NOMO-1 treated with dmso at 0.1 percent for 144 hours (cell line): ENCODE results near the gene CCNJ.

Experiments used
- DNase-seq: peaks from one replicate; lab custom pipeline; 2025; ENCODE audit not compliant: unreplicated experiment; lab: John Stamatoyannopoulos, UW

Gene CCNJ

GRCh38 chr10:96053985-96054384 lies 10.6 kb downstream of the CCNJ start:
- DNase-seq, result no peak

GRCh38 chr10:96056787-96057186 lies 13.4 kb downstream of the CCNJ start:
- no peak for DNase-seq

GRCh38 chr10:96061232-96061631 lies 17.8 kb downstream of the CCNJ start:
- DNase-seq, result no peak

GRCh38 chr10:96072674-96073073 lies 29.3 kb downstream of the CCNJ start:
- DNase-seq, result no peak

DNA sequence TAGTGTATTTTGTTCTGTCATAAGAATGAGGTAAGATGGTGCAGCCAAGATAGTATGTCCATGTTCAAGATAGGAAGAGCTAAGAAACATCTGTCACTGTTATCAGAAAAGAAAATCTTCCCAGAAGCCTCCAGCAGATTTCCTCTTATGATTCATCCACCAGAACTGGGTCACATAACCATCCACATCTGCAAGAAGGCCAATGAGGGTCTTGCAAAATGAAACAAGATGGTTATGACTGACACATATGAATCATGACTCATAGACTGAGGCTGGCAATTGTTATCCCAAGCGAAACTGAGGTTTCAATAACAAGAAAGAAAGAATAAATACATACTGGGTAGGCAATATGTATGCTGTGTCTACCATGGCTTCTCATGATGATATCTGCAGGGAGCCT lies 30.3 kb downstream of the CCNJ start:
- no peak for DNase-seq

- DNase-seq, result no peak
Observed at GRCh38 chr10:96074776-96075175, 31.4 kb downstream of the CCNJ start.

DNA sequence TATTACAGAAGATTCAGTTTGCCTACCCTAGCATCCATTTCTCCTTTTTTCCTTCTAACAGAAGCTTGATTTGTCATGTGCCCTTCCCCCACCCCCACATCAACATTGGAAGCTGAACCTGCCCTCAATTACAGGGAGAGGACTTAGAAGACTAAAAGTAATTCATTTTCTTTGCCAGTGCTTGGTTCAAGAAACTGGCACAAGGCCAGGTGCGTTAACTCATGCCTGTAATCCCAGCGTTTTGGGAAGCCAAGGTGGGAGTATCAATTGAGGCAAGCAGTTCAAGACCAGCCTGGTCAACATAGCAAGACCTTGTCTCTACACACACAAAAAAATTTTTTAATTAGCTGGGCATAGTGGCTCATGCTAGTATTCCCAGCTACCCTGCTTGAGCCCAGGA lies 32.6 kb downstream of the CCNJ start:
- DNase-seq, result no peak

- no peak for DNase-seq
Observed at GRCh38 chr10:96077156-96077555, 33.8 kb downstream of the CCNJ start.

DNA sequence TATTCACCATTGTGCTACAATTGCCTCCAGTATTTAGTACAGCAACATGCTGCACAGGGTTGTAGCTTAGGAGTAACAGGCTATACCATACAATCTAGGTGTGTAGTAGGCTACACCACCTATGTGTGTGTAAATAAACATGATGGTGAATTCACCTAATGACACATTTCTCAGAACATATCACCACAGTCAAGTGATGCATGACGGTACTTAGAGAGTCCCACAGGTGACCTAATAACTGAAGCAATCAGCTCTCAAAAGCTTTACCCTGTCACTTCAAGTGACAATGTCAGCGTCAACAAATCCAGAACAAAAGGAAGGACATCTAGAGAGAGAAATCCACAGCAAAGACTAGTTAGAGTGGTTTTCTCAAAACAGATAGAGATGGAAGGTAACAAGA lies 38.8 kb downstream of the CCNJ start:
- no peak for DNase-seq

DNA sequence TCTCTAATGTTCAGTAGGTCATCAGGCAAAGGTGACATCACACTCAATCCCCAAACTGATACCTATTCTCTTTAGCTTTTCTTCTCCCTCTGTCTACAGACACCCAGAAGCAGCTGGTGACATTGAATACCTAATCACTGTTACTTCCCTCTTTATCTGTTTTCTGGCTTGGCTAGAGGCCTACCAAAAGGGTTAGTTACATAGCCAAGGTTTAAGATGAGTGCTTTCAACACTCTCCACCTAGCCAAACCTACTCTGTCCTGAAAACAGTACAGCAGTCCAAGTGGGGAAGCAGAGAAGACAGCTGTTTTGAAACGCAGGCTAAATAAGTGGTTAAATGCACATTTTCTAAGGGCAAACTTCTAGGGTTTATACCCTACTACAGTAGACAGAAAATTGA lies 39.4 kb downstream of the CCNJ start:
- no peak for DNase-seq

DNA sequence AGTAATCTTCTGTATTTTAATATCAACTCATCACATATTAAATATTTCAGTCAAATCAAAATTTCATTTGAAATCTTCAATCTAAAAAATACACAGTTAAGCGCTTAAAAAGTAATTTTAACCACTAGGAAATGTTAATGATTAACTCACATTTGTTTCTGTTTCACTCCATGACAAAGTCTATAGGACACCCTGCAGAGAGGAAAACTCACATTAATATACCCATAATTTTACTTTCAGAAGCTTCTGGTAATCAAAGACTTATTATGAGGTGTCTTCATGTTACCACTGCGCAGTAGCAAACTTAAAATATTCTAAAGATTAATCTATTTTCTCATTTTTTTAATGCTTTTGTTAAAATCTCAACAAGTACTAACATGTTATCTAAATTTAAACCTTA lies 45.7 kb downstream of the CCNJ start:
- DNase-seq, result no peak

GRCh38 chr10:96089670-96090462 lies 46.5 kb downstream of the CCNJ start:
- DNase-seq, result peak; percentile 90

DNA sequence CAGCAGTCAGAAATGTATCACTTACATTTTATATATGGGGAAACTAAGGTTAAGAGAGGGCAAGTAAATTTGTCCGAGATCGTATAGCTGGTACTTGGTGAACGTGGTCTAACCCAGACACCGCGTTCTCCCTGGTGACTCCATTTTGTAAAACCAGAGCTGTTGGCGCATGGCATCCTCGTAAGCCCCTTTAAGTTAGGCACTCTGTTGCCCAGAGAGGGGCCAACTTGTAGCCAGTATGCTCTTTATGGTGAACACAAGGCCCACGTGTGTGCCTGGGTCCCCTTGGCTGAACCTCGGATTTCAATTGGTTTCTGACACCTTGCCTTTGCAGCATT lies 47.0 kb downstream of the CCNJ start:
- no peak for DNase-seq

- no peak for DNase-seq
Observed at GRCh38 chr10:96092999-96093767, 49.8 kb downstream of the CCNJ start.

DNA sequence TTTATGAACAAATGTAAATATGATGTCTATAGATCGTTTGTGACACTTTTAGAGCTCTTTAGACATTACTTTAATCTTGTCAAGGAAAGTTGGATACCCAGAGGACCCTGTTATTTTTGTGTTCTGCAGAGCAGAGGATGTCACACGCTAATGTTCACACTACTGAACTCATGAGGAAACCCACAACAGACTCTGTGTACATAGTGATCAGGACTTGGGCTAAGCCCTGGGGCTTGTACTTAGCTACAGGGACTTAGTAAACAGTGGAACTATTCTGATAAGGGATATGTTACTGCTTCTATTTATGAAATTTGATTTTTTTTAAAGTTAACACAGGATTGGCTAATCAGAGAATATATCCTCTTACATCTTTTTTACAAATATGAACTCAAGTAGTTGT lies 50.6 kb downstream of the CCNJ start:
- no peak for DNase-seq

- no peak for DNase-seq
Observed at GRCh38 chr10:96096958-96097357, 53.6 kb downstream of the CCNJ start.

DNA sequence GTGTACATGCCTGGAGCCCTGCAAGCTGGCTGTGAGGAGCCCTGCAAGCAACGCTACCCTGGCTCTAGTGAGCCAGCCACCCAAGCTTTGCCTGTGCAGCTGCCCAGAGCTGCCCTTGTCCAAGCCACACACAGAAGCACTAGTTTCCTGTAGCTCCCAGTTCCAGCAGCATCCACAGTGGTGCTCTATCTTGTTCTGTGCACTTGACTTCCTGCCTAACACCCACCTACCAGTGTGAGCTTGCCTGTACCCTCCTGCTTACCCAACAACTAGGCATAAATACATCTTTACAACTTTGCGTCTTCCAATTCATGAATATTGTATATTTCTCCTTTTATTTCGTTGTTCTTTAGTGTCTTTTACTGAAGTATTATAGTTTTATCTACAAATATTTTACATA lies 54.5 kb downstream of the CCNJ start:
- no peak for DNase-seq

DNA sequence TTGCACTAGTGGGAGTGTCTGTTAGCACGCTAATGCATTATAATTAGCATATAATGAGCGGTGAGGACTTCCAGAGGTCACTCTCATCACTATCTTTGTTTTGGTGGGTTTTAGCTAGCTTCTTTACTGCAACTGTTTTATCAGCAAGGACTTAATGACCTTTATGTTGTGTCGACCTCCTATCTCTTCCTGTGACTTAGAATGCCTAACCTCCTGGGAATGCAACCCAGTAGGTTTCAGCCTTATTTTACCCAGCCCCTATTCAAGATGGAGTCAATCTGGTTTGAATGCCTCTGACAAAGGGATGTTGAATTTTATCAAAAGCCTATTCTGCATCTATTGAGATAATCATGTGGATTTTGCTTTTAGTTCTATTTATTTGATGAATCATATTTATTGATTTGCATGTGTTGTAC lies 64.2 kb downstream of the CCNJ start:
- DNase-seq, result no peak
